Stimulated activated CD4-positive, alpha-beta T cell treated with anti-CD3 and anti-CD28 coated beads, Interleukin-15, amount 100 ng/mL, for 1 hour (primary cell): ENCODE data around the gene SMCO2.

Experiments
- DNase-seq, 2 donors: peaks; one replicate each; pipeline ENCODE4 v3.0.0-alpha.2; 2020; ENCODE audit warnings: low read depth in 1 of 2, low spot score in 1 of 2

The SMCO2 gene

DNA sequence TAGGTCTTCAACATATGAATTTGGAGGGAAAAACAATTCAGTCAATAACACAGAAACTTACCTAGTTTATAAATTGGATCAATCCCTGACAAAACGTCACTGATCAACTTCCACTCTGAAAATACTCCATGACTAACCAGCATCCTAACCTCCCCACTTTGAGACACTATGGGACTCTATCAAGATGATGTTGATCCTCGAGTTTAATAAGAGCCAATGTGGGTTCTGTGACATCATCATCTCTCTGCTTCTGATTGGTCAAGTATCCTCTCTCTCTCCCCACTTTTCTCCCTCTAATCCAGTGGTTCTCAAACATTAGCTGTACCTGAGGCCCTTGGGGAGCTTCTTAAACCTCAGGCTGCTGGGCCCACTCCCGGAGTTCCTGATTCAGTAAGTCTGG is at the start of gene SMCO2:
TSS of gene SMCO2 (plus strand) at position 301 of the 400 bp plus-strand sequence. CDS start 23,896 bp downstream, outside the sequence.
- DNase-seq, result no peak

DNA sequence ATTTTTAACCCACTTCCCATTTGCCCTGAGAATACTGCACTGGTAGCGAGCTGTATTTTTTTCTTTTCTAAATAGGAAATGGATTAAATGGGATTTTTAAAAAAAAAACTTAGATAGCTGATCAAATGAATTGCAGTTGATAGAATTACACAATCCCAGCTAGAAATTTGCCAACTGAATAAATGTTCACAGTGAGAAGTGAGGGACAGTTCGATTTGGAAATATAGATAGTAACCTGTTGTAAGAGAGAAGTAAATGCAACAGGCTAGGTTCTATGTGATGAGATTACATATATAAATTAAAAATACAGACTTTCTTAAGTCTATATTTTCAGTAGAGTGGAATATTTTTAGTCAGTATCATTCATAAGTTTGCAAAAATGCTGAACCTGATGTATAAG is 48.1 kb upstream of the SMCO2 start:
- no peak for DNase-seq

GRCh38 chr12:27399074-27399473 is 47.5 kb upstream of the SMCO2 start:
- DNase-seq, result no peak

GRCh38 chr12:27400856-27401354 is 45.6 kb upstream of the SMCO2 start:
- DNase-seq, result no peak

DNA sequence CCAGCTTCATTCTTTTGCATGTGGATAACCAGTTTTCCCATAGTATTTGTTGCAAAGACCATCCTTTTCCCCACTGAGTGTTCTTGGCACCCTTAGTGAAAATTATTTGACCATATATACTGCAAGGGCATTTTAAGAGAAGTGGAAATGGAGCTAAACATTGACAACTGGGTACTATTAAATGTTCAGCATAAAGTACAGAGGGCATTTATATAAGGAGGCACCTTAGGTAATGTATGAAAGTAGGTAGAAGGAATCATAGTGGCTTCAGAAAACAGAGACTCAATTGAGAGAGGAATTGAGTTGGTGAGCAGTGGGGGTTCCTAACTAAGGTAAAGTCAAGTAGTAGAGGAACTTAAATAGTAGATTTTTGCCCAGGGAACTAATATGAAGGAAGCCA is 34.5 kb upstream of the SMCO2 start:
- DNase-seq, result no peak

DNA sequence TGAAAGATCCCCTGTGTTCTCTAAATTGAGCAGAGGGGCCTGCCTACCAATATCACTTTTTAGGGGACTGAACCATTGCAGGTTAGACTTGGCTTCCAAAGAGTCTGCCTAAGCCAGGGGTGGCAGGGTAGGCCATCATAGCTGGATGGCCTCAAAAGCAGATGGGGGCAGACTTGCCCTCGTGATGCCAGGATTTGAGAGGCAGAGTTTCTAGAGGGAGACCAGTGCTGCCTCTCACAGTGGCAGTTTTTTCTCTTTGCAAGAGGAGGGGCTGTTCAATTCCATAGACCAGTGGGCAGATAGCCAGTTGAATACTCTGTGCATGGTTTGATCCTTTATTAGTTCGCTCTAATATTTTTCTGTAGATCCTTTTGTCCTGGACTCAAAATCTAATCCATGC is 23.8 kb upstream of the SMCO2 start:
- DNase-seq, result no peak

DNA sequence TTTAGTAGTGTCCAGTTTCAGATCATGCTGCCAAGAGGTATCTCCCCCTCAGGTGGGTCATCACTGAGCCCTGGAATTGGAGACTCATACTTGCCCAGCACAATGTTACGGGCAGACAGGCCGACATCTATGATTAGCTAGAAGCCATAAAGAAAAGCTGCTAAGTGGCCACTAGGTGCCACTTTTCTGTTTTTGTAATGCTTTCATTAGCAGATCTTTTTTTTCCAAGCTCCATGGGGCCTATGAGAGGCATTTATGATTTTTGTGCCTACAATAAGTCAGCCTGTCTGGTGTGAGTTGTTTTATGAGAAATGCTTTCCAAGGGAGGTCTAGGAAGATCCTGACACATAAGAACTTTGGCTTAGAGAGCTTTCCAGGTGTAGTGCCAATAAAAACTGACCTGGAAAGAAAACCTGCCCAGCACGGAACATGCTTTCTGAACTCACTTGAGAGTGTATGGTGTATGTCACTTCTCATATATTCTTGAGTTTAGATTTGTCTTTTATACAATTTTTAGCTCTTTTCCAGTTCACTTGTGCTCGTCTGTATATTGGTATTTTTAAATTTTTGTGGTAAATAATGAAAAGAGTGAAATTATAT is 21.8 kb upstream of the SMCO2 start:
- DNase-seq, result no peak

GRCh38 chr12:27425306-27425705 is 21.2 kb upstream of the SMCO2 start:
- DNase-seq, result no peak

DNA sequence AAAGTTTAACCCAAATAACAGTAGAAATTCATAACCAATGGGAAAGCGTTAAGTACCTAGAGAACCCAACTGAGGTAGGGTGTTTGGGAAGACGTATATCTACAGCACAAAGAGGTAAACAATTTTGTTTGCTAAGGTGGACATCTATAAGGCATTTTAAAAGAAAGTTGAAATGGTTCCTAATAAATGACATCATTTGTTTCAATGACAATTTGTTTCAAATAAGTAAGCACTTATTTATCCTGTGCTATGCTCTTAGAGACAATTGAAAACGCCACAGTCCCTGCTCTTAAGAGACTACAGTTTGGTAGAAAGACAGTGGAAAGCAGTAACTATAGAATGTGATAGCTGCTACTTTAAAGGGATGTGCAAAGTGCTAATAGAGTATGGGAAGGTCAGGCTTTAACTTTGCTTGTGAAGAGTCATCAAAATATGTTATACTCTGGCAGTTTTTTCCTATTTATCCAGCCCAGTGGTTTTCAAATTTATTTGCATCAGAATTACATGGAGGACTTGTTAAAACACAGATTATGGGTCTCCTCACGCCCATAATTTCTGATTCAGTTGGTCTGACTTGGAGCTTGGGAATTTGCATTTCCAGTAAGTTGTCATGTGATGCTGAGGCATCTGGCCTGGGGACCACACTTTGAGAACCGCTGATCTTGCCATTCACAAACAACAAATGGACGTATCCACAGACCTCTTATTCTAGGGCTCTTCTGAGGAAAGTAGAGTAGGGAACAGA is 19.6 kb upstream of the SMCO2 start:
- no peak for DNase-seq

- no peak for DNase-seq
Measured at GRCh38 chr12:27427824-27428223, 18.7 kb upstream of the SMCO2 start.

GRCh38 chr12:27428466-27428865 is 18.1 kb upstream of the SMCO2 start:
- DNase-seq, result no peak

- no peak for DNase-seq
Measured at GRCh38 chr12:27429606-27430005, 16.9 kb upstream of the SMCO2 start.

- no peak for DNase-seq
Measured at GRCh38 chr12:27431185-27431584, 15.4 kb upstream of the SMCO2 start.

GRCh38 chr12:27434673-27435565 is 11.6 kb upstream of the SMCO2 start:
- DNase-seq, result no peak

GRCh38 chr12:27436029-27436428 is 10.5 kb upstream of the SMCO2 start:
- no peak for DNase-seq

DNA sequence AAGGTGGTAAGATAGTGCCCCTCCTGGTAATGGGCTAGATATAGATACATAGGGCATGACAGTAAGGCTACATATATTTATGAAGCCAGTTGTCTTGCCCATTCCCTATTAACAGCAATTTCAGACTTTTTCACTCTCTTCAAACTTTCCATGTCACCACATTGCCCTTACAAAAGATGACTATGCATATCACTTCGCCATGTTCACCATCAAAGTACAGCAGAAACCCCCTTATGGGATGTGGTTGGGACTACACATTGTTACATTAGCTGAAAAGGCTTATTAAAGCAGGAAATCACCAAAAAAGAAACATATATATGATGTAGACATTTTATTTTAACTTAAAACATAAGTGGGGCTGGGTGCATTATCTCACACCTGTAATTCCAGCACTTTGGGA is 9.8 kb upstream of the SMCO2 start:
- no peak for DNase-seq

- no peak for DNase-seq
Measured at GRCh38 chr12:27437839-27438238, 8.7 kb upstream of the SMCO2 start.

DNA sequence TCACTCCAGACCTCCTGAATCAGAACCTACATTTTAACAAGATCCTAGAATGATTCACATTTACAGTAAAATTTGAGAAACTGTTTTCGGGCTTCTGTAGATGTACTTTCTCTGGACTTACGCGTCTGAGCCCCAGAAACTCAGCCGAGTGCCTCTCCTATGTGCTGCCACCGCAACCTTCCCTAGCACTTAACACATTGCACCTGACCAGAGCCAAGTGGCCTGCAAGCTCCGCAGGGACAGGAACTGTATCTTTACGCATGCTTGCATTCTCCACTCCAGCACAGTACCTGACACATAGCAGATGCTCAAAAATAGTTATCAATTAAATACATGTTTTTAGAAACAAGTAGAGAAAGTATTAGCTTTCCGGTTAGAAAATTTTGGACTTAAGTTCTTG is 1.2 kb downstream of the SMCO2 start:
- no peak for DNase-seq

DNA sequence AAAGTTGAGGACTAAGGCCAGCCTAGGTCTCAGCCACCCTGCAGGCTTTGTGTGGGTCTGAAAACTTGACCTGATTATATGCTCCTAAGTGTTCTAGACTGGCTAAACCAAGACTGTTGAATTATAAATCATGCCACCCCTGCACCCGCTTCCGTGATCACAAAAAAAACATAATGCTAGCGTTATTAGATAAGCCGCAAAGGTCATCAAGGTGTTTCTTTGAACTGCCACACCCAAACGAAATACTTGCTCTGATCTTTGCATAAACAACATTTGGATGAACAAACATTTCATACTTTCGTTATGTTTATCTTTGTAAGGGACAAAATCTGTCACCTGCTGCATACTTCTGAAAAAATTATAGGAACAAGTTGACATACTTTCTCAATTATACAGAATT is 2.5 kb downstream of the SMCO2 start:
- DNase-seq, result no peak

- DNase-seq, result no peak
Measured at GRCh38 chr12:27449893-27450534, 3.5 kb downstream of the SMCO2 start.
